Muscle layer of duodenum (tissue), 2 donors: Measurements from ENCODE around the gene KCNAB1.

Experiments used
- H3K27ac ChIP-seq: one replicate; pipeline ENCODE4 v1.7.0; 2013; ENCODE audit warnings: mild to moderate bottlenecking, low read length
- H3K27me3 ChIP-seq: one replicate; pipeline ENCODE4 v1.7.0; 2013; ENCODE audit warnings: low read depth, mild to moderate bottlenecking, control low read depth, low read length
- H3K36me3 ChIP-seq, 2 donors: one replicate each; pipeline ENCODE4 v1.7.0; 2013; ENCODE audit warnings: low read length in 2 of 2, control low read depth in 1 of 2, mild to moderate bottlenecking in 1 of 2; ENCODE audit not compliant: insufficient read depth in 2 of 2, control insufficient read depth in 1 of 2
- H3K4me1 ChIP-seq, 2 donors: one replicate each; pipeline ENCODE4 v1.7.0; 2013; ENCODE audit warnings: low read length in 2 of 2, mild to moderate bottlenecking in 2 of 2, control low read depth in 1 of 2, moderate library complexity in 1 of 2; ENCODE audit not compliant: insufficient read depth in 2 of 2, control insufficient read depth in 1 of 2
- H3K4me3 ChIP-seq, 2 donors: one replicate each; pipeline ENCODE4 v1.7.0; 2013; ENCODE audit warnings: low read length in 2 of 2, low read depth in 1 of 2, mild to moderate bottlenecking in 1 of 2
- H3K9me3 ChIP-seq, 2 donors: one replicate each; pipeline ENCODE4 v1.7.0; 2013; ENCODE audit warnings: low read length in 2 of 2, control low read depth in 1 of 2, mild to moderate bottlenecking in 1 of 2; ENCODE audit not compliant: control insufficient read depth in 1 of 2
- donor health status: healthy.

The KCNAB1 gene

GRCh38 chr3:156397534-156397933 lies 277.2 kb downstream of the KCNAB1 start:
- H3K27ac ChIP-seq, result no peak overlapping the region
- no peaks in the 10 kb centered on the region for H3K27me3 ChIP-seq

GRCh38 chr3:156400062-156400461 lies 279.7 kb downstream of the KCNAB1 start:
- no peaks in the 10 kb centered on the region for H3K9me3 ChIP-seq

More at GRCh38 chr3:156397534-156397933, 277.2 kb downstream of the KCNAB1 start:
- H3K36me3 ChIP-seq, result no peaks in the 10 kb centered on the region
- no peak overlapping the region for H3K4me3 ChIP-seq
- H3K4me1 ChIP-seq, result peaks cover 0 to 6% of the 10 kb centered on the region in 2 donors
- no peaks in the 10 kb centered on the region for H3K9me3 ChIP-seq

GRCh38 chr3:156400735-156401134 lies 280.4 kb downstream of the KCNAB1 start:
- Histone ChIP-seq H3K4me1 (peaks cover 0 to 6% of the 10 kb centered on the region in 2 donors), H3K27me3 (no peaks in the 10 kb centered on the region), H3K36me3 (no peaks in the 10 kb centered on the region), H3K4me3 (no peak overlapping the region), H3K27ac (no peak overlapping the region), H3K9me3 (no peaks in the 10 kb centered on the region)

More at GRCh38 chr3:156400062-156400461, 279.7 kb downstream of the KCNAB1 start:
- no peak overlapping the region for H3K27ac ChIP-seq
- H3K4me3 ChIP-seq, result no peak overlapping the region
- H3K27me3 ChIP-seq, result no peaks in the 10 kb centered on the region
- H3K4me1 ChIP-seq, result peaks cover 0 to 6% of the 10 kb centered on the region in 2 donors
- no peaks in the 10 kb centered on the region for H3K36me3 ChIP-seq

GRCh38 chr3:156404217-156404616 lies 283.8 kb downstream of the KCNAB1 start:
- no peaks in the 10 kb centered on the region for H3K9me3 ChIP-seq
- no peaks in the 10 kb centered on the region for H3K27me3 ChIP-seq
- no peak overlapping the region for H3K27ac ChIP-seq
- H3K4me3 ChIP-seq, result no peak overlapping the region
- peaks cover 0 to 6% of the 10 kb centered on the region in 2 donors for H3K4me1 ChIP-seq
- no peaks in the 10 kb centered on the region for H3K36me3 ChIP-seq

- Histone ChIP-seq H3K27me3 (no peaks in the 10 kb centered on the region), H3K27ac (no peak overlapping the region), H3K4me1 (peaks cover 0 to 4% of the 10 kb centered on the region in 2 donors), H3K9me3 (no peaks in the 10 kb centered on the region), H3K36me3 (no peaks in the 10 kb centered on the region), H3K4me3 (no peak overlapping the region)
These were observed 286.0 kb downstream of the KCNAB1 start for GRCh38 chr3:156406393-156406792.

DNA sequence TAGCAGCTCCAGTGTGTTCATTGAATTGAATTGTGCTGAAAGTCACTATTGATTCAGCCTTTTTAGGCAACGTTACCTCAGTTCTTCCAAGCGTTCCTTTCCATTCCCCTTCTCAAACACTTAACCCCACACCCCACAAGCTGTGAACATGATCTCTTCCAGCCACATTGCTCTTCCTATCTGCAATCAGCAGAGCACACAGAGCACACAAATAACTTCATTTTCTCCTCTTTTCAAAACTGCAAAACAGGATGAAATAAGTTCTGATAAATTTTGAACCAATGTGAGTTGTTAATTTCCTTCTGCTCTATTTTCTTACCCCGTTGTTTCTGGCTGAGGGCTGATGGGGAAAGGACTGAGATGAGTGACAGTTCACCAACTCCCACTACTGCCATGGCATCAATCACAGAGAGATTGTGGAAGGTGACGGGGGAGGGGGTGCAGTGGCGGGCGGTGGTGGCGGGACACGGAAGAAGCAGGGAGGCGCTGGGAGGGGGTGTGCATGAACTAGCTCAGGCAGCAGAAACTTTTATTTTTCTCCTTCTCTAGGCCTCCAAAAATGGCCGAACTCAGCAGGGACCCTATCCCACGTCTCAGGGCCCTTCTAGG lies 287.3 kb downstream of the KCNAB1 start:
- H3K27me3 ChIP-seq, result no peaks in the 10 kb centered on the region
- no peaks in the 10 kb centered on the region for H3K36me3 ChIP-seq
- H3K9me3 ChIP-seq, result no peaks in the 10 kb centered on the region
- no peaks in the 10 kb centered on the region for H3K4me1 ChIP-seq
- H3K27ac ChIP-seq, result no peak overlapping the region
- H3K4me3 ChIP-seq, result no peak overlapping the region

DNA sequence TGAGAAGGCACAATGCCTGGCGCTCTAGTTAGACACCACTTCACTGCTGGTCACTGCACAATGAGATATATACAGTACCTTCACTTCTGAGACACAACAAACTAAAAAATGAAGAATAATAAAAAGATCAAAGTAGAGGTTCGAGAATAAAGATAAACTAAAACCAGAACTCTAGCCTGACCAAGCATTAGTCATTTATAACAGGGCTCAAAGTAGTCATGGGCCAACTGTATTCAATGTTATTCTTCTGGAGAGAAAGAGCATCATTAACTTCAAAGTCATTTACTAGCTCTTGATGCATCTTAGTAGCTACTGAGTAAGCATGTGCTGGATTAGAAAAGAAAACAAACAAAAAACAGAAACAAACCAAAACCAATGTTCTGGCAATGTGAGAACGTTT lies 289.3 kb downstream of the KCNAB1 start:
- no peak overlapping the region for H3K27ac ChIP-seq
- H3K4me3 ChIP-seq, result no peak overlapping the region
- H3K36me3 ChIP-seq, result no peaks in the 10 kb centered on the region
- H3K4me1 ChIP-seq, result no peaks in the 10 kb centered on the region
- no peaks in the 10 kb centered on the region for H3K9me3 ChIP-seq
- H3K27me3 ChIP-seq, result no peaks in the 10 kb centered on the region

DNA sequence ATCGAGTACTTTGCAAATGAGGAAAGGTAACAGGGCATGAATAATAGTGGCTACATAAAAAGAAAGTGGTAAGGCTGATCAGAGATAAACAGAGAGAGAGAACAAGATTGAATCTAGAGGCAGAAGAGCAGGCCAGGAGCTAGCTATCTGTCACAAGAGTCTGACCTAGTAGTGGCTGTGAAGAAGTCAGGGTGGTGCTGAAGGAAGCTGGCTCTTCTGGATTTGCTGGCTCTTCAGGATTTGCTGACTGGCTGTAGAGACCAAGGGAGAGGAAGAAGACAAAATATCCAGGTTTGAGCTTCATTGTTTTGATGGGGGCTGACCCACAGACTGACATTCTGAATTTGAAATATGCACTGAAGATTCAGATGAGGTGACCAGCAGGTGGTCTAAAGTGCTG lies 292.2 kb downstream of the KCNAB1 start:
- Histone ChIP-seq H3K4me3 (no peak overlapping the region), H3K27me3 (no peaks in the 10 kb centered on the region), H3K36me3 (no peaks in the 10 kb centered on the region), H3K4me1 (peaks cover 0 to 6% of the 10 kb centered on the region in 2 donors), H3K9me3 (no peaks in the 10 kb centered on the region), H3K27ac (no peak overlapping the region)

DNA sequence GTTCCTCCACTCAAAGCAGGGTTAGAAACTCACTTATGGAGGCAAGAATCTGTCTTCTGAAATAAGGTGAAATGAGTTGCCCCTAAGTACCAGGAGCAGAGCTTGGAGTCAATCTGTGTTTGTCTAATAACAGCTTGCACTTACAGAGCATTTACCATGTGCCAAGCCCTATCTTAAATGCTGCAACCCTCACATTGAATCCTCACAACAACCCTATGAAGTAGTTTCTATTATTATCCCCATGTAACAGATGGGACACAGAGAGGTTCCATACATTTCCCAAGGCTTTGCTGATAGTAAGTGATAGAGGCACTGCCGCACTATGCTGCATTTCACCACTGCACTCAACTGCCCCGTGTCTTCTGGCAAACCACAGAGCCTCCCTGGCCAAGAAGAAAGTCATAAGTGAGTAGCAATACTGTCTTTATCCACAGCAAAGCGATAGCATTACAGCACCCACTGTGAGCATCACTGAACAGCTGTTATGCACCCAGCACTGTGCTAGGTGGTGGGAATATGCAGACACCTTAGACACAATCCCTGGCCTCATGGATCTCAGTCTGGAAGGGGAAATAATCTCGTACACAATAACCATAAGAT lies 293.0 kb downstream of the KCNAB1 start:
- Histone ChIP-seq H3K9me3 (no peaks in the 10 kb centered on the region), H3K27ac (no peak overlapping the region), H3K4me1 (peaks cover 0 to 6% of the 10 kb centered on the region in 2 donors), H3K27me3 (no peaks in the 10 kb centered on the region), H3K4me3 (no peak overlapping the region), H3K36me3 (no peaks in the 10 kb centered on the region)

GRCh38 chr3:156416846-156417558 lies 296.6 kb downstream of the KCNAB1 start:
- Histone ChIP-seq H3K4me1 (peaks cover 0 to 6% of the 10 kb centered on the region in 2 donors), H3K4me3 (no peak overlapping the region), H3K36me3 (no peaks in the 10 kb centered on the region), H3K27me3 (no peaks in the 10 kb centered on the region), H3K9me3 (no peaks in the 10 kb centered on the region), H3K27ac (no peak overlapping the region)

GRCh38 chr3:156417559-156418132 lies 297.3 kb downstream of the KCNAB1 start:
- Histone ChIP-seq H3K9me3 (no peaks in the 10 kb centered on the region), H3K27me3 (no peaks in the 10 kb centered on the region), H3K4me1 (peaks cover 0 to 6% of the 10 kb centered on the region in 2 donors), H3K36me3 (no peaks in the 10 kb centered on the region), H3K27ac (no peak overlapping the region), H3K4me3 (no peak overlapping the region)
